Erythroblast (primary cell): Measurements from ENCODE around the gene GRIK4.

Experiments
- GATA1 ChIP-seq: IDR thresholded peaks from 2 replicates; pipeline ENCODE4 v1.6.1; 2011; ENCODE audit warnings: low read depth, mild to moderate bottlenecking, control low read depth, low read length, moderate library complexity
- POLR2A ChIP-seq: IDR thresholded peaks from 2 replicates; pipeline ENCODE4 v1.6.1; 2011; ENCODE audit warnings: mild to moderate bottlenecking, low read length

DNA sequence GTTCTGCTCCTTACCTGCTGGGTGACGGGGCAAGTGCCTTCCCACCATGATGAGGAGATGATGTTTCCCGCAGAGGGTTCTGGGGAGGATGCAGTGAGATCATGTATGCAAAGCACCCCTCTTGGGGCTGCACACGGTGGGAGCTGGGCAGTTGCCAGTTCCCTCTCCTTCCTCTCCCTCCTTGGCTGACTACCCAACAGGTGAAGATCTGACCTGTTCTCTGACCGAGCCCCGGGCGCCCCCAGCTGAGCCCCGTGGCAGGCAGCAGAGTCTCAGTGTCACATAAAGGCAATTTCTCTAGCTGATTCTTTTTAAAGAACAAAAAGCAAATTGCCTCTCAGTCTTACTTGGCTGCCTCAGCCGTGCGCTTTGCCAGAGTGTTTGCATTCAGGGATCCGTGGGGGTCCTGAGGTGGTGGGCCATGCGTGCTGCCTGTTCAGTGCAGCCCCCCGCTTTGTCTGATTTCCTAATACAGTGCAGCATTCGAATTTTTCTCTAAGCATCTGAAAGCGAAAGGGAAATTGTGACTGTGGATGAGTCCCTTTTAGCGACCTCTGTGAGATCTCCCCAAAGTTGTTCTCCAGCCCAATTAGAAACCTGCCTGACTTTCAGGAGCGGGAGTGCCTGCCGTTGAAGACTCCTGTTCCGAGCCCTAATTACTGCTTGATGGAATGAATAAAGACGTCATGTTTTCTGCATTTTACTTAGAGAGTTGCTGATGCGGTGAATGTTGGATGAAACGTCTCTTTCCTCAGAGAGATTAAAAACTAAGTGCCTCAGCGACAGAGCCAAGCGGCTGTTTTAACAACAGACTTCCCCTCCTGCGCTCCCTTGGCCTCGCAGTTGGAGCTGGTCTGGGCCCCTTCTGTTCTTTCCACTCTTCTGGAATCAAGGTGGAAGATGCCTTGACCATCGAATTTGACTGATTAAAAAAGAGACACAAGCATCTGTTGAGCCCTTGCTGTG is 86.0 kb downstream of the GRIK4 start:
- no peak for TF ChIP-seq POLR2A
- TF ChIP-seq GATA1, result no peak
